Heart right ventricle (tissue), 16 donors: Measurements from ENCODE around the gene CDK5RAP3. TPM values are rescaled to one million over a fixed set of nuclear protein-coding genes. Genes with fewer than 3 reads are reported as not detected.

Experiments used
- ATAC-seq, 8 donors: fragments of 200-7000 bp; cut with Tn5 transposase; one replicate each; pipeline ENCODE4 v1.9.1; 2020; ENCODE audit warnings: mild to moderate bottlenecking in 8 of 8, moderate library complexity in 8 of 8, moderate number of reproducible peaks in 1 of 8
- DNase-seq, 2 donors: peaks; one replicate each; pipeline ENCODE4 v3.0.0-alpha.2; 2020
- H3K27ac ChIP-seq, 10 donors: fragments of 200-600 bp; sonication (generic) in 2 of 10; one replicate each; pipeline versions ENCODE4 v1.5.0 to v1.8.0; 2020 to 2022; ENCODE audit warnings: mild to moderate bottlenecking in 3 of 10
- H3K27me3 ChIP-seq, 7 donors: fragments of 200-600 bp; one replicate each; pipeline ENCODE4 v1.8.0; 2021 to 2022; ENCODE audit warnings: mild to moderate bottlenecking in 2 of 7
- H3K36me3 ChIP-seq, 9 donors: fragments of 200-600 bp; sonication (generic) in 1 of 9; one replicate each; pipeline versions ENCODE4 v1.5.0 to v1.8.0; 2020 to 2022; ENCODE audit warnings: mild to moderate bottlenecking in 2 of 9
- H3K4me1 ChIP-seq, 9 donors: fragments of 200-600 bp; sonication (generic) in 1 of 9; one replicate each; pipeline versions ENCODE4 v1.5.0 to v1.8.0; 2020 to 2022; ENCODE audit warnings: mild to moderate bottlenecking in 4 of 9
- H3K4me3 ChIP-seq, 10 donors: fragments of 200-600 bp; sonication (generic) in 2 of 10; one replicate each; pipeline versions ENCODE4 v1.5.0 to v1.8.0; 2020 to 2022; ENCODE audit warnings: mild to moderate bottlenecking in 7 of 10, moderate library complexity in 2 of 10
- H3K9me3 ChIP-seq, 11 donors: fragments of 200-600 bp in 10 of 11; sonication (generic) in 2 of 11; one replicate each; pipeline versions ENCODE4 v1.5.0 to v1.8.0; 2013 to 2022; ENCODE audit warnings: mild to moderate bottlenecking in 2 of 11, control low read depth in 1 of 11, moderate library complexity in 1 of 11
- CTCF ChIP-seq, 9 donors: fragments of 200-600 bp; sonication (generic) in 2 of 9; IDR thresholded peaks; one replicate each; pipeline versions ENCODE4 v1.5.0 to v1.8.0; 2021 to 2022; ENCODE audit warnings: antibody characterized with exemption in 9 of 9, mild to moderate bottlenecking in 5 of 9, moderate library complexity in 1 of 9
- WGBS, 2 donors: extraction: QIAGEN DNeasy Blood & Tissue Kit; methylation state at CpG; one replicate each; pipeline ENCODE4 v1.1.7; 2013; ENCODE audit warnings: inconsistent platforms in 1 of 2; 5-methylcytosine and 5-hydroxymethylcytosine counted together
- intact Hi-C, 10 donors: fragments of 100-400 bp; cut with DNase I; formaldehyde crosslinking; loops; one replicate each; pipeline versions ENCODE4 v1.11.1 to v1.14.2; 2022
- polyA plus RNA-seq, 2 donors: library from polyadenylated mRNA; stranded (reverse); fragments of 200-250 nt; gene quantifications; one replicate each; pipeline ENCODE4 v1.2.3, GENCODE V29; 2013
- total RNA-seq, 10 donors: library from RNA; stranded (reverse); fragmentation: NEBNext Ultra II Directional in 3 of 10; extraction: Animal tissue kit (Norgen Biotek cat#: 25700) in 3 of 10; gene quantifications; one replicate each; pipeline versions ENCODE4 v1.2.1 to v1.2.4, GENCODE V29; 2021 to 2023
- donor health status: Arrhythmogenic right ventricular cardiomyopathy.
- donor health status: ischemic (EF 13 %, LVEDD 7.1; RV severe dilation, severe dysfunction).
- donor health status: healthy with polysubstance abuse.
- donor health status: DM: no; HTN: yes; CAD: no.
- donor health status: DM: no; HTN: no; CAD: no.
- donor health status: ischemic (EF 25% LVEDD 6.9; RV normal size, moderate dysfunction).
- donor health status: ischemic (EF 25% LVEDD 5.7; RV mildly dilated, moderate dysfunction).
- donor health status: healthy.
- donor health status: DM: yes; HTN: yes; CAD: no.
- donor health status: Ischemic cardiomyopathy.
- donor health status: ischemic (EF 35%, LVEDD 5.7; RV mildly dilated, moderate dysfunction).
- donor health status: nonischemic (EF 11% LVEDD 7.7; RV severe dilation, severe dysfunction).
- donor health status: DM: yes; HTN: yes; CAD: no.
- donor health status: PGD.
- donor health status: ischemic (EF 29% LVEDD 5.4; RV normal size, mild dysfunction).
- donor health status: nonischemic (EF 23%, LVEDD 6.1; RV moderate dilation, normal function).

The CDK5RAP3 gene
- total and polyA plus RNA-seq, 12 donors = 44.0 to 143 (median 64.2) TPM

- H3K9me3 ChIP-seq = no peaks in the 10 kb centered on the region
- H3K4me1 ChIP-seq = peaks cover 4 to 24% (median 15%) of the 10 kb centered on the region in 9 donors
- peaks cover 0 to 26% (median 12%) of the 10 kb centered on the region in 9 donors for H3K36me3 ChIP-seq
- DNase-seq (no peak), ATAC-seq (no peak)
- no peak for TF ChIP-seq CTCF (IDR thresholded peaks at IDR 0.05)
- intact Hi-C loops = loop anchor here in 8 of 10 donors (1.0 to 10.0 kb wide), 9 partner anchors 21 to 129 kb away; partner anchors contain the start of genes SCRN2 (in 5 of the 8) and SP2 (in 4 of the 8)
- peak overlapping the region in 2 of 10 donors; percentile 58 to 89 for H3K27ac ChIP-seq
- 39 to 42% methylated on average over 15 of the region's 15 CpGs for WGBS, 2 donors
- H3K27me3 ChIP-seq = no peaks in the 10 kb centered on the region
- peak overlapping the region in 9 of 10 donors; percentile 20 to 98 (median 93) for H3K4me3 ChIP-seq
Measured at GRCh38 chr17:47969930-47970724, 786 bp upstream of the CDK5RAP3 start.

DNA sequence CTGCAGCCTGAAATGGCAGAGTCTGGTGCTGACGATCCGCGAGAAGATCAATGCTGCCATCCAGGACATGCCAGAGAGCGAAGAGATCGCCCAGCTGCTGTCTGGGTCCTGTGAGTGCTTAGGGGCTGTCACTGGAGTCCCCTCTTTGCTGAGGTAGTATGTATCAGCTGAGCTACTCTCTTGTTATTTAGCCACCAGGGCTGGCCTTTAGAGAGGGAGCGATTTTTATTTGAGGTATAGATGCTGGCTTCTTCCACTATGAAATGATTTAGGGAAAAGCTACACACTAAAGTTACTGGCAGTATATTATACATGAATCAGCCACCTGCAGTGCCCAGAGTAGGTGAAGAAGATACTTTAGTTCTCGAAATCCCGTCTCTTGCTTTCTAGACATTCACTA, 2.6 kb downstream of the CDK5RAP3 start:
- intact Hi-C loops = loop anchor here in 1 of 10 donors (5.0 kb wide), 1 partner anchor 131 kb away; the partner anchor contains the start of gene SCRN2
- Histone ChIP-seq H3K4me3 (no peak overlapping the region), H3K36me3 (peaks cover 0 to 60% (median 30%) of the 10 kb centered on the region in 9 donors), H3K27ac (no peak overlapping the region), H3K27me3 (no peaks in the 10 kb centered on the region), H3K9me3 (no peaks in the 10 kb centered on the region), H3K4me1 (peaks cover 4 to 24% (median 15%) of the 10 kb centered on the region in 9 donors)
- DNase-seq (no peak), ATAC-seq (no peak)
- no peak for TF ChIP-seq CTCF (IDR thresholded peaks at IDR 0.05)
- 90 to 98% methylated on average over 8 of the region's 8 CpGs for WGBS, 2 donors

DNA sequence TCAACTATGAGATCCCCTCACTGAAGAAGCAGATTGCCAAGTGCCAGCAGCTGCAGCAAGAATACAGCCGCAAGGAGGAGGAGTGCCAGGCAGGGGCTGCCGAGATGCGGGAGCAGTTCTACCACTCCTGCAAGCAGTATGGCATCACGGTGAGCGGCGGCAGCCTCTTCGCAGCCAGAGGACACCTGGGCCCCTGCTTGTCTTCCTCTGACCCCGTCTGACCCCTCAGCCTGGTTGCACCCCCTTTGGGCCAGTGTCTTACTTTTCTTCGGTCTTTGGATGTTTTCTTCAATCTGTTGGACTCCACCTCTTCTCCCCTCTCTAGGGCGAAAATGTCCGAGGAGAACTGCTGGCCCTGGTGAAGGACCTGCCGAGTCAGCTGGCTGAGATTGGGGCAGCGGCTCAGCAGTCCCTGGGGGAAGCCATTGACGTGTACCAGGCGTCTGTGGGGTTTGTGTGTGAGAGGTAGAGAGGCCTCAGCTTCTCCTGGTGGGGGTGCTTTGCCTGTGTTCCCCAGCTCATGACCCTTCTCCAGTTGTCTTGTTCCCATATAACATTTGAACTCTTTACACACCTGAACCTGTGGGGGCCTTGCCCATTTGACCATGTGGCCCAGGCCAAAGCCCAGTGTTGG, 4.4 kb downstream of the CDK5RAP3 start:
- Histone ChIP-seq H3K4me3 (no peak overlapping the region), H3K9me3 (no peaks in the 10 kb centered on the region), H3K27ac (no peak overlapping the region), H3K27me3 (no peaks in the 10 kb centered on the region), H3K4me1 (peaks cover under 1 to 21% (median 14%) of the 10 kb centered on the region in 9 donors), H3K36me3 (peaks cover 0 to 78% (median 47%) of the 10 kb centered on the region in 9 donors)
- TF ChIP-seq CTCF (IDR thresholded peaks at IDR 0.05) = no peak
- ATAC-seq (no peak), DNase-seq (no peak)
- intact Hi-C loops = no loop called here
- WGBS, 2 donors = 80 to 85% methylated on average over 15 of the region's 15 CpGs

- H3K4me1 ChIP-seq = peaks cover 0 to 20% (median 12%) of the 10 kb centered on the region in 9 donors
- H3K27ac ChIP-seq = no peak overlapping the region
- no peak for TF ChIP-seq CTCF (IDR thresholded peaks at IDR 0.05)
- no peaks in the 10 kb centered on the region for H3K27me3 ChIP-seq
- H3K36me3 ChIP-seq = peaks cover 0 to 83% (median 52%) of the 10 kb centered on the region in 9 donors
- no peak for DNase-seq
- no peak for ATAC-seq
- no peaks in the 10 kb centered on the region for H3K9me3 ChIP-seq
- intact Hi-C loops = no loop called here
- WGBS, 2 donors = 91 to 93% methylated on average over 10 of the region's 10 CpGs
- H3K4me3 ChIP-seq = no peak overlapping the region
Measured at GRCh38 chr17:47975823-47976205, 4.9 kb downstream of the CDK5RAP3 start.
